ENCODE results near the gene TPCN2. TPM values are rescaled to one million over a fixed set of nuclear protein-coding genes. Genes with fewer than 3 reads are reported as not detected.

Gene TPCN2
- total and polyA plus RNA-seq, 2 of the 8 experiments (the other 6 are each of a cell fraction or from before 2014, with no cell fraction given), result 9.7 to 18.6 TPM

- CTCF ChIA-PET (ENCODE audit: partially characterized antibody), result interaction anchor here (0.6 to 1.6 kb wide), 5 partner anchors 20 to 504 kb away, joined by 3 to 5 read pairs (median 4); no protein-coding TSS in a partner anchor
- no peak for DNase-seq (ENCODE audit: low read depth in 1 of 2, low spot score in 2 of 2)
- WGBS, 2 experiments (ENCODE audit: extremely low coverage in 1 of 2, insufficient coverage in 1 of 2, insufficient read length in 1 of 2, insufficient replicate concordance in 2 of 2, low coverage in 1 of 2, low lambda C conversion rate in 2 of 2, missing lambda C conversion rate in 1 of 2), result 58% methylated on average over 10 of the region's 10 CpGs; no CpG with 5 or more reads in 1 of the 2 experiments
- TF ChIP-seq CHD1 (IDR thresholded peaks at IDR 0.05; ENCODE audit: low read depth, low read length) (no peak), GTF2F1 (IDR thresholded peaks at IDR 0.05; ENCODE audit: borderline replicate concordance, low read depth, low read length) (no peak), CBX8 (IDR thresholded peaks at IDR 0.05; ENCODE audit: borderline replicate concordance, low read depth, low read length) (no peak), HDAC6 (IDR thresholded peaks at IDR 0.05; ENCODE audit: low read depth, low read length) (no peak), CEBPB (IDR thresholded peaks at IDR 0.05; ENCODE audit: low read depth, low read length) (no peak), ZNF274 (IDR thresholded peaks at IDR 0.05; ENCODE audit: borderline replicate concordance, extremely low read depth, low read length) (no peak), KDM4A (IDR thresholded peaks at IDR 0.05; ENCODE audit: low read depth, low read length, severe bottlenecking) (no peak), KDM1A (IDR thresholded peaks at IDR 0.05; ENCODE audit: borderline replicate concordance, low read length) (no peak), YY1 (IDR thresholded peaks at IDR 0.05; ENCODE audit: low read depth, low read length) (no peak), SUZ12 (IDR thresholded peaks at IDR 0.05; ENCODE audit: low read length) (no peak), RNF2 (IDR thresholded peaks at IDR 0.05; ENCODE audit: borderline replicate concordance, low read depth, low read length, missing control alignments, poor library complexity, severe bottlenecking) (no peak), USF2 (IDR thresholded peaks at IDR 0.05; ENCODE audit: low read length) (no peak)
Observed at GRCh38 chr11:69151836-69152235, 103.1 kb downstream of the TPCN2 start.

More at GRCh38 chr11:69151836-69152235, 103.1 kb downstream of the TPCN2 start:
- no peak overlapping the region for H4K8ac ChIP-seq (ENCODE audit: extremely low read depth, insufficient read depth, low read length)
- H3K23ac ChIP-seq (ENCODE audit: insufficient read length), result no peak overlapping the region
- H3K18ac ChIP-seq (ENCODE audit: extremely low read depth, low read length), result no peak overlapping the region
- peak overlapping the region in 1 of 2 experiments; percentile 11; a peak in 1 of 4 replicates for H3K4me2 ChIP-seq (ENCODE audit: insufficient read depth in 1 of 2, low read depth in 2 of 2, low read length in 2 of 2)
- no peak overlapping the region for H3K27ac ChIP-seq (ENCODE audit: low read depth, low read length)
- H3K23me2 ChIP-seq (ENCODE audit: low read depth, low read length), result no peaks in the 10 kb centered on the region
- H4K5ac ChIP-seq (ENCODE audit: insufficient read length, low read depth, low read length), result no peak overlapping the region
- no peak overlapping the region for H2AFZ ChIP-seq (ENCODE audit: low read length)
- H2BK120ac ChIP-seq (replicated peaks; ENCODE audit: low read depth, low read length), result no peak overlapping the region
- no peak overlapping the region for H2BK20ac ChIP-seq (ENCODE audit: low read length)
- H3K9ac ChIP-seq (replicated peaks in 1 of 4; ENCODE audit: extremely low read depth in 1 of 4, low read depth in 3 of 4, low read length in 3 of 4), result no peak overlapping the region
- H4K91ac ChIP-seq (replicated peaks; ENCODE audit: insufficient read length, low read length), result no peak overlapping the region
- no peak overlapping the region for H2BK12ac ChIP-seq (ENCODE audit: low read depth, low read length)
- peaks cover 0 to 10% (median 5%) of the 10 kb centered on the region in 4 experiments for H3K4me1 ChIP-seq (replicated peaks in 1 of 4; ENCODE audit: control insufficient read depth in 3 of 4, insufficient read depth in 4 of 4, low read length in 3 of 4)
- no peaks in the 10 kb centered on the region for H3K27me3 ChIP-seq (replicated peaks in 1 of 4; ENCODE audit: control insufficient read depth in 3 of 4, extremely low read depth in 1 of 4, insufficient read depth in 3 of 4, low read length in 3 of 4)
- no peaks in the 10 kb centered on the region for H3K79me2 ChIP-seq (ENCODE audit: control insufficient read depth in 1 of 2, insufficient read depth in 2 of 2, low read length in 2 of 2)
- no peaks in the 10 kb centered on the region for H3K36me3 ChIP-seq (ENCODE audit: control insufficient read depth in 2 of 4, insufficient read depth in 4 of 4, low read length in 3 of 4)
- H3K56ac ChIP-seq (replicated peaks; ENCODE audit: insufficient read length, low read depth, low read length), result no peak overlapping the region
- no peak overlapping the region for H2BK15ac ChIP-seq (ENCODE audit: low read length)
- POLR2A ChIA-PET (ENCODE audit: partially characterized antibody), result interaction anchor here (1.2 kb wide), 1 partner anchor 495 kb away, joined by 4 read pairs; no protein-coding TSS in a partner anchor
- H3K9me3 ChIP-seq (ENCODE audit: insufficient read depth in 2 of 2, low read depth in 1 of 2, low read length in 1 of 2), result peaks cover 5 to 10% of the 10 kb centered on the region in 2 experiments; a peak in 2 of 4 replicates
- H3K14ac ChIP-seq (ENCODE audit: insufficient read length), result no peak overlapping the region
- no peak for FAIRE-seq
- no peaks in the 10 kb centered on the region for H4K20me1 ChIP-seq (replicated peaks in 1 of 2; ENCODE audit: control insufficient read depth in 1 of 2, insufficient read depth in 2 of 2, low read length in 2 of 2)
- H2BK5ac ChIP-seq (ENCODE audit: low read depth, low read length), result no peak overlapping the region
- H3K4me3 ChIP-seq (ENCODE audit: extremely low read depth in 1 of 4, insufficient read depth in 2 of 4, low read depth in 3 of 4, low read length in 4 of 4), result no peak overlapping the region
- no peaks in the 10 kb centered on the region for H3K79me1 ChIP-seq (ENCODE audit: low read depth, low read length)
- H3K4ac ChIP-seq (replicated peaks; ENCODE audit: insufficient read length, low read depth, low read length), result no peak overlapping the region
- H2AK5ac ChIP-seq (ENCODE audit: low read depth, low read length), result no peak overlapping the region
